ENCODE data around the gene ZNF438. TPM values are rescaled to one million over a fixed set of nuclear protein-coding genes. Genes with fewer than 3 reads are reported as not detected.

ZNF438 gene
- polyA plus RNA-seq, 1 experiment: 5.0 TPM

GRCh38 chr10:31017534-31018355 is 13.9 kb downstream of the ZNF438 start:
- ChIA-PET POLR2A (interaction anchor here (2.0 kb wide), 1 partner anchor 14 kb away, joined by 6 read pairs; the partner anchor contains the start of gene ZNF438), CTCF (no interaction called here)
- H3K9me3 ChIP-seq (ENCODE audit: control insufficient read depth, insufficient read depth, low read length): peaks cover 5% of the 10 kb centered on the region; the same call in 1 of the 2 replicates
- no peaks in the 10 kb centered on the region for H3K27me3 ChIP-seq (ENCODE audit: control insufficient read depth, insufficient read depth, low read length)
- no peak for TF ChIP-seq CTCF (IDR thresholded peaks at IDR 0.05; ENCODE audit: low read depth, low read length)
- DNase-seq (ENCODE audit: low read depth, low spot score): no peak
- no peak overlapping the region for H3K4me3 ChIP-seq (ENCODE audit: low read depth, low read length)
- H3K27ac ChIP-seq (ENCODE audit: low read depth, low read length): no peak overlapping the region

GRCh38 chr10:31014161-31014875 is 17.3 kb downstream of the ZNF438 start:
- POLR2A ChIA-PET: no interaction called here
- CTCF ChIA-PET: no interaction called here
- peaks cover 6% of the 10 kb centered on the region; the same call in 1 of the 2 replicates for H3K9me3 ChIP-seq (ENCODE audit: control insufficient read depth, insufficient read depth, low read length)
- H3K27me3 ChIP-seq (ENCODE audit: control insufficient read depth, insufficient read depth, low read length): no peaks in the 10 kb centered on the region
- no peak for TF ChIP-seq CTCF (IDR thresholded peaks at IDR 0.05; ENCODE audit: low read depth, low read length)
- no peak for DNase-seq (ENCODE audit: low read depth, low spot score)
- H3K27ac ChIP-seq (ENCODE audit: low read depth, low read length): no peak overlapping the region
- H3K4me3 ChIP-seq (ENCODE audit: low read depth, low read length): no peak overlapping the region

- ChIA-PET CTCF (no interaction called here), POLR2A (no interaction called here)
- H3K9me3 ChIP-seq (ENCODE audit: control insufficient read depth, insufficient read depth, low read length): peaks cover 6% of the 10 kb centered on the region; the same call in 1 of the 2 replicates
- no peaks in the 10 kb centered on the region for H3K27me3 ChIP-seq (ENCODE audit: control insufficient read depth, insufficient read depth, low read length)
- no peak for TF ChIP-seq CTCF (IDR thresholded peaks at IDR 0.05; ENCODE audit: low read depth, low read length)
- DNase-seq (ENCODE audit: low read depth, low spot score): no peak
- no peak overlapping the region for H3K4me3 ChIP-seq (ENCODE audit: low read depth, low read length)
- H3K27ac ChIP-seq (ENCODE audit: low read depth, low read length): no peak overlapping the region
Observed at GRCh38 chr10:31013331-31013730, 18.3 kb downstream of the ZNF438 start.

- POLR2A ChIA-PET: no interaction called here
Observed at GRCh38 chr10:31011665-31012022, 20.0 kb downstream of the ZNF438 start.

More at GRCh38 chr10:31011665-31012022, 20.0 kb downstream of the ZNF438 start:
- Histone ChIP-seq H3K4me3 (ENCODE audit: low read depth, low read length) (no peak overlapping the region), H3K9me3 (ENCODE audit: control insufficient read depth, insufficient read depth, low read length) (peaks cover 6% of the 10 kb centered on the region; the same call in 1 of the 2 replicates), H3K27ac (ENCODE audit: low read depth, low read length) (no peak overlapping the region), H3K27me3 (ENCODE audit: control insufficient read depth, insufficient read depth, low read length) (no peaks in the 10 kb centered on the region)
- DNase-seq (ENCODE audit: low read depth, low spot score): no peak
- CTCF ChIA-PET: no interaction called here
- no peak for TF ChIP-seq CTCF (IDR thresholded peaks at IDR 0.05; ENCODE audit: low read depth, low read length)
